Endometrium (tissue), 2 donors: ENCODE results near the gene MAN1B1.

Experiments used
- FAIRE-seq: peaks from 2 replicates; lab custom pipeline; 2012; peaks lifted over from hg19 to GRCh38; lab: Jason Lieb, UNC
- donor health status: control.
- donor health status: control.

MAN1B1 gene

GRCh38 chr9:137087409-137087925 is 682 bp downstream of the MAN1B1 start:
- no peak for FAIRE-seq

- no peak for FAIRE-seq
Measured at GRCh38 chr9:137088121-137088520, 1.3 kb downstream of the MAN1B1 start.

DNA sequence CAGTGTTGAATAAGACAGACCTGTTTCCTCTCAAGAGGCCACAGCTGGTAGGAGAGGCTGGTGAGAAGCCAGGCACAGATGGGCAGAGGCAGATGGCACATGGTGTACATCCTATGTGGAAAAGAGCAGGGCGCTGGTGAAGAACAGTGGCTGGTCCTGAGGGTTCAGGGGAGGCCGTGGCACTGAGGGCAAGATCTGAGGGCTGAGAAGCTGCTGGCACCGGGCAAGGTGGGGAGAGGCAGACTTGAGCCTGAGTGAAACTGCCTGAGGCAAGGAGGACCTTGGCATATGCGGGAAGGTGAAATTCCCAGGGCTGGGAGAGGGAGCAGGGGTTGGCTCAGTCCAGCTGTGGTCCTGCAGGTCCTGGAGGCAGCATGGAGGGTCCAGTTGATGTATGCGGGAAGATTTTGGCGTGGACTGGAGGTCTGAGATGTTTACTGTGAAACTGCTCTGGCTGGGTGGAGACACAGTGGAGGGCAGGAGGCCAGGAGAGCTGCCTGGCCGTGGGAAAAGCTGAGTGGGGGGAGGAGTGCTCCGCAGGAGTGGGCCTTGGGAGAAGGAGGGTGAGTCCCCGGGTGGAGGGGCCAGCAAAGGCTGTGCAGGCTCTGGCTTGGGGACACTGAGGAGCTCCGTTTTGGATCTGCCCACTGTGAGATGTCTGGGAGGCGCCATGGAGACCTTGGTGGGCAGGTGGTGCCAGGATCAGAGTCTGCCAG is 2.6 kb downstream of the MAN1B1 start:
- no peak for FAIRE-seq

DNA sequence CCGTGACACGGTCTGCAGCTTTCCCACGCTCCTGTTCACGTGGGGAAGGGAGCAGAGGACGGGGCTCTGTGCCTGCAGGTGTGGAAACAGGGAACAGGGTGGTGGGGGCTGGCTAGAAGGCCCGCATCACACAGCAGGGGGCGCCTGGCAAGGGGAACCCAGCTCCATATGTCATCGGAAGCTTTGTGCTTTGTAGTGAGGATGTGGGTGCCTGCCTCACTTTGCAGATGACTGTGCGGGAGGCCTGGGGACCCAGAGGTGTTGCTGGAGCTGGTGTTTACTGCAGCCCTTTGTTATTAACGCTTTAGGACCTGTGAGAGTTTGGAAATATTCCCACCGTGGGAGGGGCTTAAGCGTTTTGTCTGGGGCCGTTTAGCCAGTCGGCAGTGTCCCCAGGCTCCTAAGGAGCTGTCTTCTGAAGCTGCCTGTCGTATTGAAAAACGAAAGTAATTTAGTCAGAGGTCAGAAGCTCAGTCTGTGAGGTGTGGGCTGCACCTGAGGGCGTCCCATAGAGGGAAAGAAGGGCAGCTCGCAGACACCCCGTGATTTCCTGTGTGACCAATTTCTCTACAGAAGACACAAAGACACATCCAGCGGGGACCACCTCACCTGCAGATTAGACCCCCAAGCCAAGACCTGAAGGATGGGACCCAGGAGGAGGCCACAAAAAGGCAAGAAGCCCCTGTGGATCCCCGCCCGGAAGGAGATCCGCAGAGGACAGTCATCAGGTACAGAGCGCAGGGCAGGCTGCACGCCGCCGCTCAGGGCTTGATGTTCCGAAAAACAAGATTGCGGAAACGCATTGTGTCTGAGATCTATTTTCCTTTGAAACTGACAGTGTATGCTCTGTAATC is 9.1 kb downstream of the MAN1B1 start:
- no peak for FAIRE-seq

- no peak for FAIRE-seq
Measured at GRCh38 chr9:137096785-137097546, 10.2 kb downstream of the MAN1B1 start.

DNA sequence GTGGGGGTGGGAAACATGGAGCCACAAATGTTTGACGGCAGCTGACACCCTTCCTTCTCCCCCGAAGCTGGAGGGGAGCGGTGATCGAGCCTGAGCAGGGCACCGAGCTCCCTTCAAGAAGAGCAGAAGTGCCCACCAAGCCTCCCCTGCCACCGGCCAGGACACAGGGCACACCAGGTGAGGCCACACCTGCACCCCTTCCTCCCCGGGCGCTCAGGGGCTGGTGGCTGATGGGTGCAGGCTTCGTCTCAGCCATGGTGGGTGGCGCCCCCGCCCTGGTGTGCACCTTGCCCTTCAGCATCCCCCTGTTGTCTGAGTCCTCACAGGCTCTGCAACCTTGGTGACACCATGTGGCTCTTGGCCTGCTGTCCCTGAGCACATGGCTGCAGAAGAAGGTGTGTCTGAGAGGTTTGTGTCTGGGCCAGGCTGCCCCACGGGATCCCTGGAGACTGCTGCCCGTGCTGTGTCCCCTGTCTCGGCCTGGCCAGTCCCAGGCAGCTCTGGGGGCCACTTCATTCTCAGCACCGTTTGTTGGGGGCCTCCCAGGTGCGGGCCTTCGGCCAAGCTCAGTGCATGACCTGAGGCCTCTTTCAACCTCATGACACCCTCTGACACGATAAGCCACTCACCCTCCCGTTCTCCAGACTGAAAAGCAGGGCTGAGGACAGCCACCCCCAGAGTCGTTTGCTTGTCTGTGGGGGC is 11.1 kb downstream of the MAN1B1 start:
- no peak for FAIRE-seq

GRCh38 chr9:137099231-137099630 is 12.4 kb downstream of the MAN1B1 start:
- no peak for FAIRE-seq

GRCh38 chr9:137103206-137103999 is 16.6 kb downstream of the MAN1B1 start:
- no peak for FAIRE-seq

DNA sequence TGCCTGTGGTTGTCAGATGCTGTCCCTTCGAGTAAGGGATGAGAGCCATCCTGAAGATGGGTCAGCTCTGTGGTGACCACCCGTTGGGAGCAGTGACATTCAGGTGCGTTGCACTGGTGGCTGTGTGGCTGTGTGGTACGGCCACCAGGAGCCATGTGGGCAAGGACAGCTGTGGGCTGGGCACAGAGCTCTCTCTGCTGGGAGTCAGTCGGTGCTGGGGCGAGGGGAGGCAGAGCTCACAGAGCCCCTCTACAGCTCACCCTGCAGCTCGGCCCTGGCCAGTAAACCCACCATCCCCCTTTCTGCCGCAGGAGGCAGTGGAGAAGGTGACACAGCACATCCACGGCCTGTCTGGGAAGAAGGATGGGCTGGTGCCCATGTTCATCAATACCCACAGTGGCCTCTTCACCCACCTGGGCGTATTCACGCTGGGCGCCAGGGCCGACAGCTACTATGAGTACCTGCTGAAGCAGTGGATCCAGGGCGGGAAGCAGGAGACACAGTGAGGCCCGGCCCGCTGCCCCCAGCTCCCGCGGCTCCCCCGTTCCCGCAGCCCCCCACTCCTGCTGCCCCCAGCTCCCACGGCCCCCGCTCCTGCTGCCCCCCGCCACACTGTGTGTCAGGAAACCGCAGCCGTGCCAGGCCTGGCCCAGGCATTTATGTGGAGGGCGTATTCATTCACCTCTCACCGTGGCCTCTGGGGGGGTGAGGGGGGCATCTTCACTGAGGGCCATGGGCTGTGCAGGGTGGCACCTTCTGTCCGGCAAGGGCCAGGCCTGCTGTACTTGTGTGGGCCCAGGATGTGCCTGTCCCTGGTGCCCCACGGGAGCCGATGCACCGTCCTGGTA is 19.3 kb downstream of the MAN1B1 start:
- FAIRE-seq: no peak

- no peak for FAIRE-seq
Measured at GRCh38 chr9:137106662-137107250, 20.0 kb downstream of the MAN1B1 start.

- no peak for FAIRE-seq
Measured at GRCh38 chr9:137107312-137107921, 20.6 kb downstream of the MAN1B1 start.

- FAIRE-seq: no peak
Measured at GRCh38 chr9:137107982-137108381, 21.2 kb downstream of the MAN1B1 start.

DNA sequence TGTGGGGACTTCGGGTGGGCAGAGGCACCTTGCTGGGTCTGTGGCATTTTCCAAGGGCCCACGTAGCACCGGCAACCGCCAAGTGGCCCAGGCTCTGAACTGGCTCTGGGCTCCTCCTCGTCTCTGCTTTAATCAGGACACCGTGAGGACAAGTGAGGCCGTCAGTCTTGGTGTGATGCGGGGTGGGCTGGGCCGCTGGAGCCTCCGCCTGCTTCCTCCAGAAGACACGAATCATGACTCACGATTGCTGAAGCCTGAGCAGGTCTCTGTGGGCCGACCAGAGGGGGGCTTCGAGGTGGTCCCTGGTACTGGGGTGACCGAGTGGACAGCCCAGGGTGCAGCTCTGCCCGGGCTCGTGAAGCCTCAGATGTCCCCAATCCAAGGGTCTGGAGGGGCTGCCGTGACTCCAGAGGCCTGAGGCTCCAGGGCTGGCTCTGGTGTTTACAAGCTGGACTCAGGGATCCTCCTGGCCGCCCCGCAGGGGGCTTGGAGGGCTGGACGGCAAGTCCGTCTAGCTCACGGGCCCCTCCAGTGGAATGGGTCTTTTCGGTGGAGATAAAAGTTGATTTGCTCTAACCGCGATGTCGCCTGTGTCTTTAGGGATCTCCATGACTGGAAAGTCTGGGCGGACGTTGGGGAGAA is 21.9 kb downstream of the MAN1B1 start:
- FAIRE-seq: no peak

DNA sequence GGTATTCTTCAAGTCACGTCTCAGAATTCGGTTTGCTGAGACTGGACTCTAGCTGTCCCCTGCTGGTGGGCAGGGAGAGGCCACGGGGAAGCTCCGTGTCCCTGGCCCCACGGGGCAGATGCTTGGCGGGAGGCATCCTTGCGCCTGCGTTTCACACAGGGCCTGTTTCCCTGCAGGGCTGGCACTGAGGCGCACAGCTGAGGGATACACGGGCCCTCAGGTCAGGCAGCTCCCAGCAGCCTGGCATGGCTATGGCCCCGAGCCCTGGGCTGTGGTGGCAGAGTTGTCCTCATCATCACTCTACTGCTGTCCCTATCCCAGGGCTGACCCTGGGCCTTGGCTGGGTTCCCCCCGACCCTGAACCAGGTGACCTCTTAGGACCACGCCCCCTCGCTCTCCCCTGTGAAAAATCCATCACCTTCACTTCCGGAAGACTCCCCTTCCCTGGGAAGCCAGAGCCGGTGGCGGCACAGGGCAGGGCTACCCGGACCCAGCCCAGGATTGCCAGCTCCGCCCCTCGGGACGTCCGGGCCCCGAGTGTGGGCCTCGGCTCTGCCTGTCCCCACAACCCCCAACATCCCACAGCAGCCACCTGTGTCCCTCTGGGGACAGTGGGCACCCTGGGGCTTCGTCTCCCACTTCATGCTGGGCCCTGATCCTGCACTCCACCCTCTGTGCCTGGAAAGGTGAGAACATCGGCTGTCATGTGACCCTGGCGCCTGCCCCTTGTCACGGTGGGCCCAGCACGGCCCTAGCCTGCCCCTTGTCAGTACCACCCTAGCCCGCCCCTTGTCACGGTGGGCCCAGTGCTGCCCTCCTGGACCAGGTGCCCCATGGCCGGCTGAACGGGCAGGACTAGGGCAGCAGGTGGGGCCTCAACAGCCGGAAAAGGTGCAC is 22.7 kb downstream of the MAN1B1 start:
- no peak for FAIRE-seq

GRCh38 chr9:137110147-137110910 is 23.5 kb downstream of the MAN1B1 start:
- FAIRE-seq: no peak

- no peak for FAIRE-seq
Measured at GRCh38 chr9:137110911-137111787, 24.4 kb downstream of the MAN1B1 start.
